ENCODE measurements around the gene PRMT3.
"Not testable (repeated sequence)": the region's sequence is repeated elsewhere in the genome, so short reads cannot be mapped to it uniquely, and the experiment has no call there.

The PRMT3 gene

DNA sequence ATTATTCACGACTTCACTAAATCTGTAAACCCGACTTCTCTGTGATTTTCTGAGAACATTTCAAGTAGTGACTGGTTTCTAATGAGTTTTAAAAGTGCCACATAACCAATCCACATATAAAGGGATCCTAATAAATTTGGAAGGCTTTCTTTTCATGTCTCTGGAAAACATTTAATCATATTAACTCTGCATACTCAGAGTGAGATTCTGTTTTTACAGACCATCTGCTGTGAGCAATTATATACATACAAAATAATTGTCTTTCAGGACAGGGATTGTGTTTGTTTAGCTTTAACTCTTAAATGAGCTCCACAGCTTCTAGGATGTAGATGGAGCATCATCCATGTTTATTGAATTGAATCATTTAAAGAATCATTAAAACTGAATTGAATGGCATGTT is 65.1 kb downstream of the PRMT3 start:
- no peak for TF ChIP-seq Cebpa-rat (IDR thresholded peaks at IDR 0.05)
- no peak overlapping the region for H3K4me2 ChIP-seq

DNA sequence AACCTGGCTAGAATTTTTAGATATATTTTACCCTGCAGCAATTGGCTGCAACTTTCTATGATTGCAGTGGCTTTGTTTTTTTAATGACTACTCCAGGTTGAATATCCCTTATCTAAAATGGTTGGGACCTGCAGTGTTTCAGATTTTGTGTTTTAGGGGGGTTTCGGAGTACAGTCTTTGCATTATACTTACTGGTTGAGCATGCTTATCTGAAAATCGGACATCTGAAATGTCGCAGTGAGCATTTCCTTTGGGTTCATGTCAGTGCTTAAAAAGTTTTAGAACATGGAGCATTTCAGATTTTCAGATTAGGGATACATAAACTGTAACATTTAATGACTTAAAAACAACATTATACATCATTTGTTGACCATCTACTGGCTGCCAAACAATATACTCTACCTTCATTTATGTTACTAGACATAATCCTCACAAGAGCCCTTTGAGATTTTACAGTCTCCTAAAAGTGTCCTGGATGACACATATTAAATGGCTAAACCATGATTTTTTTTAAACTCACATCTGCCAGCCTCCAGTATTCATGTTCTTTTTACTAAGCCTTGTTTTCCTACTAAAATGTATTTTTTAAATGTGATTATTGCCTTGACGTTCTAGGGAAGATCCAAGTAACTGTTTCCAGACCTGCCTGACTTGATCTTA is 66.3 kb downstream of the PRMT3 start:
- H3K9me3 ChIP-seq: no peaks in the 10 kb centered on the region
- no peaks in the 10 kb centered on the region for H4K20me1 ChIP-seq
- H3K27me3 ChIP-seq: no peaks in the 10 kb centered on the region
- no peak overlapping the region for H3K9ac ChIP-seq
- peaks cover 30% of the 10 kb centered on the region for H3K36me3 ChIP-seq
- H3K4me2 ChIP-seq: no peak overlapping the region
- no peak for TF ChIP-seq Cebpa-rat (IDR thresholded peaks at IDR 0.05)
- H3K27ac ChIP-seq: no peak overlapping the region
- H3K4me3 ChIP-seq: no peak overlapping the region
- peaks cover 7% of the 10 kb centered on the region for H3K4me1 ChIP-seq

More for the DNA sequence above, 65.1 kb downstream of the PRMT3 start:
- H3K9me3 ChIP-seq: no peaks in the 10 kb centered on the region
- H3K4me1 ChIP-seq: peaks cover 7% of the 10 kb centered on the region
- peaks cover 32% of the 10 kb centered on the region for H3K36me3 ChIP-seq
- H3K9ac ChIP-seq: no peak overlapping the region
- no peaks in the 10 kb centered on the region for H4K20me1 ChIP-seq
- no peak overlapping the region for H3K4me3 ChIP-seq
- H3K27ac ChIP-seq: no peak overlapping the region
- no peaks in the 10 kb centered on the region for H3K27me3 ChIP-seq

DNA sequence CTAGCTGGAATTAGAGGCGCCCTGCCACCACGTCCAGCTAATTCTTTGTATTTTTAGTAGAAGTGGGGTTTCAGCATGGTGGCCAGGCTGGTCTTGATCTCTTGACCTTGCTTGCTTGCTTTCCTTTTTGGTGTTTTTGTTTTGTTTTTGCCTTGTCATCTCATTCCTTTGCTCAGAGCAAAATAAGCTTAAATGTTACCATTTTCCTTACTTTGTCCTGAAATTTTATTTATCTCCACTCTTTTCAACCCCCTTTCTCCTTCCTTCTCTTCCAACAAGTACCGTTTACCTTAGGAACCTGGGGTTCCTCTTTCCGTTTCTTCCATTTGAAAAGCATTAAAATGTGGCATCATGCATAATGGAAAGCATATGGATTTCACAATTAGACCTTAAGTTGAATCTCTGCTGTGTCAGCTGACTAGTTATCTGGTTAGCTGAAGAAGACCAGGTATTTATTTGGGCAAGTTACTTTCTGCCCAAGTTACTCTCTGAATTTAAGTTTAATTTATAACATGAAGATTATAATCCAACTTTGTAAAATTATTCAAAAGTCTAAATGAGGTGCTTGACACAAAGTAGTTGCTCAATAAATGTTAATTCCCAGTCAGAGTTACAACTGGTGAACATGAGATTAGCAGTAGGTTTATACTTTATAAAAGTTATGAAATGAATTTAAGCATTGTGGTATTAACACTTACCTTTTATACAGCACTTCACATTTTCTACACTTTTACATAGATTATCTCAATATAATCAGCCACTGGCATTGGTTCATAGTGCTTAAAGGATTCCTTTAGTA is 69.7 kb downstream of the PRMT3 start:
- H3K27me3 ChIP-seq: no peaks in the 10 kb centered on the region
- TF ChIP-seq Cebpa-rat (IDR thresholded peaks at IDR 0.05): no peak
- H3K27ac ChIP-seq: no peak overlapping the region
- H4K20me1 ChIP-seq: no peaks in the 10 kb centered on the region
- H3K9ac ChIP-seq: no peak overlapping the region
- H3K9me3 ChIP-seq: no peaks in the 10 kb centered on the region
- H3K36me3 ChIP-seq: peaks cover 25% of the 10 kb centered on the region
- H3K4me2 ChIP-seq: no peak overlapping the region
- H3K4me3 ChIP-seq: no peak overlapping the region
- H3K4me1 ChIP-seq: no peaks in the 10 kb centered on the region

DNA sequence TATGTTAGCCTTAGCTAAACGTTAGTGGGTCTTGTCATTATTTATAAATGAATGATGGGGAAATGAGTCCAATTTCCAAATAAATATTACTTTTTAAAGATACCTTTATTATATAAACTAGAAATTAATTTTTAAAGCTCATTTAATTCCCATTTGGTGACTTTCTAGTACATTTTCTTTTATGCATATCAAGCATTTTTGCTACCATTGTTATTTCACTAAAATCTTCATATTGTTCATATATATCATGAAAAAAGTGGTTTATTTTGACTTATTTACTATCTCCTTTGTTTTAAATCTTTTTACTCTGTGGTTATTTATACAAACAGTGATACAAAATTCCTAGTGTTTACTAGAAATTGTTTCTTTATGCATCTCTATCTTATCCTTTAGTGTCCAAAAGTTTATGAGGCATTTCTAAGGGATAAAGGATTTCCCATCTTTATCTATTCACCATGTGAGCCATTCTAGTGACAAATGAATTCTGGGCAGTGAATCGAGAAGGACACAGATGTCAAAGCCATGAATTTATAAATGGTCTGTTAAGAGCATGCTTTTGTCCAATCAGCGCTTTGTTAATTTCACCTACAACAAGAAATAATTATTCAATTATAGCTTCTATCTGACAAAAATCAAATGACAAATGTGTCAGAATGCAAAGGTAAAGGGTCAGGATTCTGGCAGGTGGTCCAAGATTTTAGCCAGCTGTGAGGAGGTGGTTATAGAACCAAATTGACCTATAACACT is 70.6 kb downstream of the PRMT3 start:
- Histone ChIP-seq H3K4me2 (no peak overlapping the region), H3K36me3 (peaks cover 23% of the 10 kb centered on the region), H3K4me1 (no peaks in the 10 kb centered on the region), H3K27ac (no peak overlapping the region), H3K9ac (no peak overlapping the region), H3K9me3 (no peaks in the 10 kb centered on the region), H3K4me3 (no peak overlapping the region), H4K20me1 (no peaks in the 10 kb centered on the region), H3K27me3 (no peaks in the 10 kb centered on the region)
- TF ChIP-seq Cebpa-rat (IDR thresholded peaks at IDR 0.05): no peak

DNA sequence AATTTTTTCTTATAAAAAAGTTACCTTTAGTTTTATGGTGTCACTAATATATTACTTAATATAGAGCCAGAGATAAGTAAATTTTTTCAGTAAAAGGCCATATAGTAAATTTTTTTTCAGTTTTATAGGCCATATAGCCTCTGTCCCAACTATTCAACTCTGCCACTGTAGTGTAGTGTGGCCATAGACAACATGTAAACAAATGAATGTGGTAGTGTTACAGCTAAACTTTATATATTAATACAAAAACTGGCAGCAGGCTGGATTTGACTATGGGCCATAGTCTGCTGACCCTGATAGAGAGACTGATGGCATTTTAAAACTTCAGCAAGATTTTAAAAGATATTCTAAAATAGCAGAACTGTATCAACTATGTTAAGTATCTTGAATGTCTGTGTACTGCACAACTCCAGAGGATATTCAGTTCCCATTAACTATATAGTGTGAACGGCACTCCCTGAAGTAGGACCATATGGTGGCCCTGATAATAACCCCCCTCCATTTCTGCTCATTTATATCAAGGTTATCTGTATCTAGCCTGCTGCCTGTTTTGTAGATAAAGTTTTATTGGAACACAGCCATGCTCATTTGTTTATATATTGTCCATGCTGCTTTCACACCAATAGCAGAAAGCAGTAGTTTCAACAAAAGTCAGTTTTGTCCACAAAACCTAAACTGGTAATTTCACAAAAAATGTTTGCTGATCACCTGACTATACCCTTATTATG is 71.6 kb downstream of the PRMT3 start:
- Histone ChIP-seq H3K4me3 (no peak overlapping the region), H3K4me1 (no peaks in the 10 kb centered on the region), H3K27me3 (no peaks in the 10 kb centered on the region), H3K9ac (no peak overlapping the region), H3K4me2 (no peak overlapping the region), H4K20me1 (no peaks in the 10 kb centered on the region), H3K27ac (no peak overlapping the region), H3K36me3 (peaks cover 19% of the 10 kb centered on the region), H3K9me3 (no peaks in the 10 kb centered on the region)
- no peak for TF ChIP-seq Cebpa-rat (IDR thresholded peaks at IDR 0.05)

DNA sequence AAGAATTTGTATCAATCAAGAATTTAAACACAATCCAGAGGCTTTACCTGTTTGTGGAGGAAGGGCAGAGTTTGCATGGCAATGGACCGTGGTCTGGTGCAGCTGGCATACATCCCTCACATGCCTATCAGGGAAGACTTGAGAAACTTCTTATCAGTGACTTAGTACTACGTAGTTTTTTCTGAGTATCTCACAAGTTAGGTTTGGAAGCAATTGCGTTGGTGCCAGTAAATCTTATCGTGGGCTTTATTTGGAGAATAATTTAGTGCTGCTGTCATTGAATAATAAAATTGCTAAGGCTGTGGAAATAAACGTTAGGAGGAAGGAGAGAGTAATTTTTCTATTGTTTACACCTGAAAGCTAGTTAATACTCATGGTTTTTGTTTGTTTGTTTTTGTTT is 72.3 kb downstream of the PRMT3 start:
- no peak for TF ChIP-seq Cebpa-rat (IDR thresholded peaks at IDR 0.05)
- Histone ChIP-seq H3K36me3 (peaks cover 21% of the 10 kb centered on the region), H3K27me3 (no peaks in the 10 kb centered on the region), H3K4me3 (no peak overlapping the region), H4K20me1 (no peaks in the 10 kb centered on the region), H3K9ac (no peak overlapping the region), H3K4me1 (no peaks in the 10 kb centered on the region), H3K4me2 (no peak overlapping the region), H3K27ac (no peak overlapping the region), H3K9me3 (no peaks in the 10 kb centered on the region)

DNA sequence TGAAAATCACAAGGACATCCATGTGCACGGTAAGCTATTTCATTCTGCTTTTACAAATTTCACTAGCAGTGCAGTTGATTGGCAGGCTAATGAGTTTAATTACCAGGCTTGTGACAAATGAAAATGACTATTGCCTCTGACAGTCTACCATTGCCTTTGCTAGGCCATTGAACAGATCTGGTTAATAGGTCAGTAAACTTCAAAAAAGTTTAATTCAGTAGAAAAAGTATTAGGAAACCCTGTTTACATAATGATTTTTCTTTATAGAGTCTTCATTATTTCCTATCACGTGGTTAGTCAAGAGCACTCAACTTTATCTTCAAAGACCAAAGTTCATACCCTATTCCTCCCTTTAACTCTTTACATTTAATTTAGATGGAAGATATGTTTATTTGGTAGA is 77.0 kb downstream of the PRMT3 start:
- Histone ChIP-seq H4K20me1 (no peaks in the 10 kb centered on the region), H3K4me3 (no peak overlapping the region), H3K4me1 (no peaks in the 10 kb centered on the region), H3K4me2 (no peak overlapping the region), H3K9me3 (no peaks in the 10 kb centered on the region), H3K9ac (no peak overlapping the region), H3K27ac (no peak overlapping the region), H3K36me3 (peaks cover 31% of the 10 kb centered on the region), H3K27me3 (no peaks in the 10 kb centered on the region)
- TF ChIP-seq Cebpa-rat (IDR thresholded peaks at IDR 0.05): no peak

DNA sequence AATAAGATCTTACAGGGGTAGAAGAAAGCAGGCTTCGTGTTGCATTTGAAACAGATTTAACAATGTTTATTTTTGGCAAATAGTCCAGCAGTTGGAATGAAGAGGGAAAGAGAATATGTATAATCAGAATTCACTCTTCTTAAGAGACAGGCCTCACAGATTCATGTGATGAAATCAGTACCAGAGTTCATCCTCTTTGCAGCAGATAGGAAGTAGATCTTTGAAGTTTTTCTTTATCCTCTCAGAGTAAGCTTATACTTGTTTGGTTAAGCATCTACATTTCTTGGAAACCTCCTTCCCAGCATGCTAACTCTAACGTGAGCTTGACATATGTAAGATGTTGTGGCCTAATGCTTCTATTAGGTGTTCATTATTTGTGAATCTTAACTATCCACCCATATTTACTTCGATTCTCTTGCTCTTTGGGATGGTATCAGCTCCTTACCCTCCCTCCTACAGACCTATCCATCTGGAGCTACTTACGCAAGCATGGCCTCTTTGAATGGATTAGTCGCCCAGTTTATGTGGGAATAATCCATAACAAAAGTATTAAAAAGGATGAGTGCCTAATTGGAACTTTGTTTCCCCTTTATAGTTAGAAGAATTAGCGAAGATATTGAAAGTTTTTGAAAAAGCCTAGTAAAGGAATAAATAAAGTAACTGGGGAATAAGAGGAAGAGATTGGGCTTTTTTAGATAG is 80.1 kb downstream of the PRMT3 start:
- no peak overlapping the region for H3K4me2 ChIP-seq
- H3K4me1 ChIP-seq: no peaks in the 10 kb centered on the region
- no peaks in the 10 kb centered on the region for H3K27me3 ChIP-seq
- peaks cover 7% of the 10 kb centered on the region for H3K9me3 ChIP-seq
- no peak for TF ChIP-seq Cebpa-rat (IDR thresholded peaks at IDR 0.05)
- H3K9ac ChIP-seq: no peak overlapping the region
- H3K27ac ChIP-seq: no peak overlapping the region
- no peak overlapping the region for H3K4me3 ChIP-seq
- H3K36me3 ChIP-seq: peaks cover 45% of the 10 kb centered on the region
- H4K20me1 ChIP-seq: no peaks in the 10 kb centered on the region

DNA sequence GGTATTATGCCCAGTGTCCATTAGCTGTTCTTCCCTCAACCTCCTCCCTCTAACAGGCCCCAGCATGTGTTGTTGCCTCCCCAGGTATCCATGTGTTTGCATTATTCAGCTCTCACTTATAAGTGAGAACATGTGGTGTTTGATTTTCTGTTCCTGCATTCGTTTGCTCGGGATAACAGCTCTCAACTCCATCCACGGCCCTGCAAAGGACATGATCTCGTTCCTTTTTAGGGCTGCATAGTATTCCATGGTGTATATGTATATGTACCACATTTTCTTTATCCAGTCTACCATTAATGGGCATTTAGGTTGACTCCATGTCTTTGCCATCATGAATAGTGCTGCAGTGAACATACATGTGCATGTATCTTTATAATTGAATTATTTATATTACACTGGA is 82.8 kb downstream of the PRMT3 start:
- Histone ChIP-seq H3K9ac (no peak overlapping the region), H3K4me2 (no peak overlapping the region), H4K20me1 (no peaks in the 10 kb centered on the region), H3K9me3 (peaks cover 7% of the 10 kb centered on the region), H3K27me3 (no peaks in the 10 kb centered on the region), H3K27ac (no peak overlapping the region), H3K36me3 (peaks cover 52% of the 10 kb centered on the region), H3K4me1 (no peaks in the 10 kb centered on the region), H3K4me3 (no peak overlapping the region)
- TF ChIP-seq Cebpa-rat (IDR thresholded peaks at IDR 0.05): no peak

DNA sequence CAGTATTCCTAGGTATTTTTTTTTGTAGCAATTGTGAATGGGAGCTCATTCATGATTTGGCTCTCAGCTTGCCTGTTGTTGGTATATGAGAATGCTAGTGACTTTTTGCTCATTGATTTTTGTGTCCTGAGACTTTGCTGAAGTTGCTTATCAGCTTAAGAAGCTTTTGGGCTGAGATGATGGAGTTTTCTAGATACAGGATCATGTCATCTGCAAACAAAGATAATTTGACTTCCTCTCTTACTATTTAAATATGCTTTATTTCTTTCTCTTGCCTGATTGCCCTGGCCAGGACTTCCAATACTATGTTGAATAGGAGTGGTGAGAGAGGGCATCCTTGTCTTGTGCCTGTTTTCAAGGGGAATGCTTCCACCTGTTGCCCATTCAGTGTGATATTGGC is 84.4 kb downstream of the PRMT3 start:
- not testable (repeated sequence) for H3K9me3 ChIP-seq, H3K4me3 ChIP-seq, H3K4me1 ChIP-seq, H3K27ac ChIP-seq, H3K4me2 ChIP-seq, H3K27me3 ChIP-seq, H3K9ac ChIP-seq, H4K20me1 ChIP-seq
- H3K36me3 ChIP-seq: peaks cover 60% of the 10 kb centered on the region

All from BLaER1 (cell line).